PFSK-1 (cell line): ENCODE results near the gene LYPD6.

Source experiments
- FOXP2 ChIP-seq: optimal IDR thresholded peaks from 2 replicates; pipeline ENCODE3; 2011; ENCODE audit warnings: borderline replicate concordance, control low read depth, inconsistent platforms; ENCODE audit not compliant: insufficient read depth; ENCODE audit errors: extremely low read length, extremely low read depth
- POLR2AphosphoS5 ChIP-seq: IDR thresholded peaks from 2 replicates; pipeline ENCODE4 v1.6.1; 2012; ENCODE audit warnings: low read depth, mild to moderate bottlenecking, control low read depth, low read length, moderate library complexity
- REST ChIP-seq, 2 experiments: IDR thresholded peaks; 2 replicates each; pipeline versions ENCODE4 v1.6.1 to v1.8.0; 2011 to 2012; ENCODE audit warnings: low read depth in 2 of 2, low read length in 2 of 2, control low read depth in 1 of 2, inconsistent platforms in 1 of 2, mild to moderate bottlenecking in 1 of 2, moderate library complexity in 1 of 2; ENCODE audit not compliant: insufficient read depth in 1 of 2
- SIN3A ChIP-seq: IDR thresholded peaks from 2 replicates; pipeline ENCODE4 v1.6.1; 2012; ENCODE audit warnings: mild to moderate bottlenecking, low read length, moderate library complexity, borderline replicate concordance; ENCODE audit not compliant: insufficient read depth
- TAF1 ChIP-seq: IDR thresholded peaks from 2 replicates; pipeline ENCODE4 v1.6.1; 2012; ENCODE audit warnings: low read length, control low read depth, borderline replicate concordance; ENCODE audit not compliant: insufficient read depth

- TF ChIP-seq POLR2AphosphoS5 (no peak), SIN3A (no peak), REST (IDR thresholded peaks at IDR 0.05; ENCODE audit: insufficient read depth in 1 of 2, low read depth in 2 of 2, low read length in 2 of 2) (no peak), TAF1 (no peak), FOXP2 (no peak)
Measured at GRCh38 chr2:149486664-149487063, 156.3 kb downstream of the LYPD6 start.
